Measurements from ENCODE around the gene STIP1.

STIP1 gene

DNA sequence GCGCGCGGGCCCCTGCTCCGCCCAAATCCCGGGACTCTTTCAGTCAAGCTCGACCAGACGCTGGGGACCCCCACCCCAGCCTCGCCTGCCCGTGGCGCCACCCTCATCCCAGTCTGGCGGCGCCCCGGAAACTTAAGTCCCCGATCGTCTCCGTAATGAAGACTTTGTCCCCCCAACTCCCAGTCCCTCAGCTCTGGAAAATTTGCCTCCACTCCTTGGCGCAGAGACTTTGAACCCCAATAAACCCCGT is 65.7 kb downstream of the STIP1 start:
- Histone ChIP-seq H3K79me2 (no peaks in the 10 kb centered on the region), H3K9ac (no peak overlapping the region), H3K27me3 (ENCODE audit: control insufficient read depth, insufficient read depth, low read length) (no peaks in the 10 kb centered on the region), H3K4me1 (peaks cover 23% of the 10 kb centered on the region), H3K36me3 (ENCODE audit: control insufficient read depth, insufficient read depth, low read length) (no peaks in the 10 kb centered on the region), H3K4me3 (ENCODE audit: low read depth, low read length) (peak overlapping the region; percentile 59), H2AFZ (no peak overlapping the region), H3K9me3 (ENCODE audit: control insufficient read depth, low read length) (no peaks in the 10 kb centered on the region), H3K4me2 (ENCODE audit: low read length) (peak overlapping the region; percentile 89), H3K27ac (peak overlapping the region; percentile 9)
- TF ChIP-seq, protein P1, sequence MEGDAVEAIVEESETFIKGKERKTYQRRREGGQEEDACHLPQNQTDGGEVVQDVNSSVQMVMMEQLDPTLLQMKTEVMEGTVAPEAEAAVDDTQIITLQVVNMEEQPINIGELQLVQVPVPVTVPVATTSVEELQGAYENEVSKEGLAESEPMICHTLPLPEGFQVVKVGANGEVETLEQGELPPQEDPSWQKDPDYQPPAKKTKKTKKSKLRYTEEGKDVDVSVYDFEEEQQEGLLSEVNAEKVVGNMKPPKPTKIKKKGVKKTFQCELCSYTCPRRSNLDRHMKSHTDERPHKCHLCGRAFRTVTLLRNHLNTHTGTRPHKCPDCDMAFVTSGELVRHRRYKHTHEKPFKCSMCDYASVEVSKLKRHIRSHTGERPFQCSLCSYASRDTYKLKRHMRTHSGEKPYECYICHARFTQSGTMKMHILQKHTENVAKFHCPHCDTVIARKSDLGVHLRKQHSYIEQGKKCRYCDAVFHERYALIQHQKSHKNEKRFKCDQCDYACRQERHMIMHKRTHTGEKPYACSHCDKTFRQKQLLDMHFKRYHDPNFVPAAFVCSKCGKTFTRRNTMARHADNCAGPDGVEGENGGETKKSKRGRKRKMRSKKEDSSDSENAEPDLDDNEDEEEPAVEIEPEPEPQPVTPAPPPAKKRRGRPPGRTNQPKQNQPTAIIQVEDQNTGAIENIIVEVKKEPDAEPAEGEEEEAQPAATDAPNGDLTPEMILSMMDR (IDR thresholded peaks at IDR 0.05): no peak

DNA sequence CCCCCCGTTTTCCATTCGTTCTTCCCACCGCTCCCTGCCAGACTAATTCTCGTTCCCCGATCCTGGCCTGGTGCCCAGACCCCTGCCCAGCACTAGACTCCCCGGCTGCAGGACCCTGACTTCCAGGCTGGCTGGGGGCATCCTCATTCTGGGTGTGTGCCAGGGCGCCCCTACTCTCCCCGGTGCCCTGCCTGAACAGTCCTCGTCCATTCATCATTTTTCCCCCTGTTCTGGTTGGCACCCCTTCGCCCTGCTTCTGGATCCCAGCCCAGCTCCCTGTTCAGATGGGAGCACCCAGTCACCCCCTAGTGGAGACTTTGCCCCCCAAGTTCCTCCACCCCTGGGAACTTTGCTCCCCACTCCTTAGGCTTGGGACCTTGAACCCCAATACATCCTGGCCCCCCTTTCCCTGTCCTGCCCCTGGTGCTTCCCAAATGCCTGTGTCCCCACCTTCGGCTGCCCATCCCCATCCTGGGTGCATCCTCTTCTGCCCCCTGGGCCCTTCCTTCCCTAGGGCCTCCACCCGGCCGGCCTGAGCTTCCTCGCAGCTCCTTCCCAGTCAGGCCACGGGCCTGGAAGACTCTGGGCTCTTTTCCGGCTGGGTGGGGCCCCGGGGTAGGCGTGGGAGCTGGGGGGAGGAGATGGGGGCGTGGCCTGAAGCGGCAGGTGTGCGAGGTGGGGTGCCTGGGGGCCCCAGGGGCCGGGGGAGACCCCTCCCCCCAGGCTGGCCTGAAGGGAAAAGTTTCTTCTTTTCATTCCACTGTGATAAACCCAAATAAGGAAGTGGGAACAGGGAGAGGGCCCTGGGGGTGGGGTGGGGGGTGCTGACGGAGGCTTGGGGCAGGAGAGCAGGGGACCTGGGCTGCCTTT is 66.3 kb downstream of the STIP1 start:
- Histone ChIP-seq H3K9me3 (ENCODE audit: control insufficient read depth, low read length) (no peaks in the 10 kb centered on the region), H3K4me3 (ENCODE audit: low read depth, low read length) (peak overlapping the region; percentile 59), H3K4me2 (ENCODE audit: low read length) (peak overlapping the region; percentile 89), H3K4me1 (peaks cover 23% of the 10 kb centered on the region), H3K27me3 (ENCODE audit: control insufficient read depth, insufficient read depth, low read length) (no peaks in the 10 kb centered on the region), H3K36me3 (ENCODE audit: control insufficient read depth, insufficient read depth, low read length) (no peaks in the 10 kb centered on the region), H2AFZ (no peak overlapping the region), H3K9ac (peak overlapping the region; percentile 5), H3K27ac (peak overlapping the region; percentile 27), H3K79me2 (no peaks in the 10 kb centered on the region)
- TF ChIP-seq, protein P1 (IDR thresholded peaks at IDR 0.05): peak; percentile 22

DNA sequence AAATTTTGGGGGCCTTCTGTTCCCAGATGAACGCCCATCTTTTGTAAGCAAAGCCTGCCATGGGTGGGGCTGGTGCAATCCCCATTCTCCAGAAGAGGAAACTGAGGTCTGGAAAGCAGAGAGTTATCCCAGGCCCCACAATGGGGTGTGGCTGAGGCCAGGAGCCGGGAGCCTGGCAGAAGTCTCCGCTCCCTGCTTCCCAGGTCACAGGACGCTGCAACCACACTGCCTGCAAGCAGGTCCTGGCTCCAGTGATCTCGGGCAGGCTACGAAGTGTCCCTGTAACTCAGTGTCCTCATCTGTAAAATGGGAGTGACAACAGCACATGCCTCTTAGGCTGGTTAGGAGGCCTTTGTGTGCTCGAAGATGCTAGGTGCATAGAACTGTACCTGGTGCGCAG is 67.1 kb downstream of the STIP1 start:
- Histone ChIP-seq H2AFZ (no peak overlapping the region), H3K36me3 (ENCODE audit: control insufficient read depth, insufficient read depth, low read length) (no peaks in the 10 kb centered on the region), H3K27me3 (ENCODE audit: control insufficient read depth, insufficient read depth, low read length) (no peaks in the 10 kb centered on the region), H3K4me3 (ENCODE audit: low read depth, low read length) (no peak overlapping the region), H3K9ac (no peak overlapping the region), H3K4me1 (peaks cover 23% of the 10 kb centered on the region), H3K27ac (no peak overlapping the region), H3K4me2 (ENCODE audit: low read length) (no peak overlapping the region), H3K9me3 (ENCODE audit: control insufficient read depth, low read length) (no peaks in the 10 kb centered on the region), H3K79me2 (no peaks in the 10 kb centered on the region)
- TF ChIP-seq, protein P1 (IDR thresholded peaks at IDR 0.05): no peak

DNA sequence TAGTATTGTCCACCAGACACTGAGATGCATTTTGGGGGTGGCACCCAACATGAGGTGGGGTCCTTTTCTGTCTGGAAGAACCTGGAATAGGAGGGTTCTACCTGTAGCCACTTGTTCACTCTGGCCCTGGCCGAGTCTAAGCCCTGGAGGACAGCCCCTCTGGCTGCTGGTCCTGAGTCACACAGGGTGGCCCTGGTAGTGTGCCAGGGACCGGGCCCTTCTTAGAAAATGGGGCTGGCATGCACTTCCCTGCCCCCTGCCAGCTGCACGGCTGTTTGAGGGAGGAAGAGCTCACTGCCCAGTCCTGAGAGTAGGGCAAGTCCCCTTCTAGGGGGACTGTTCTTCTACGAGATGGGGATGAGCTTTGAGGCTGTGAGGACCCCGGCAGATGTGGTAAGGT is 67.5 kb downstream of the STIP1 start:
- Histone ChIP-seq H3K36me3 (ENCODE audit: control insufficient read depth, insufficient read depth, low read length) (no peaks in the 10 kb centered on the region), H3K9ac (no peak overlapping the region), H2AFZ (no peak overlapping the region), H3K27me3 (ENCODE audit: control insufficient read depth, insufficient read depth, low read length) (no peaks in the 10 kb centered on the region), H3K79me2 (no peaks in the 10 kb centered on the region), H3K27ac (no peak overlapping the region), H3K4me3 (ENCODE audit: low read depth, low read length) (no peak overlapping the region), H3K4me2 (ENCODE audit: low read length) (no peak overlapping the region), H3K9me3 (ENCODE audit: control insufficient read depth, low read length) (no peaks in the 10 kb centered on the region), H3K4me1 (peaks cover 23% of the 10 kb centered on the region)
- TF ChIP-seq, protein P1 (IDR thresholded peaks at IDR 0.05): no peak

All from parathyroid adenoma (tissue), 2 donors.